Common myeloid progenitor, CD34-positive (primary cell): Measurements from ENCODE around the gene TBC1D22A.

Experiments used
- CTCF ChIA-PET: fragments of 350-600 bp; sonication (Branson Sonifier 250); formaldehyde crosslinking; loops from one replicate; lab custom pipeline; 2021; ENCODE audit warnings: antibody characterized with exemption; lab: Charles Lee
- POLR2A ChIA-PET: fragments of 350-600 bp; sonication (Branson Sonifier 250); formaldehyde crosslinking; loops from one replicate; lab custom pipeline; 2021; ENCODE audit warnings: antibody characterized with exemption; lab: Charles Lee
- DNase-seq, 3 donors: peaks; one replicate each; pipeline versions ENCODE4 v3.0.0 to v3.0.0-alpha.2; 2013
- H3K27ac ChIP-seq, 2 experiments: 1 replicate in 1 of 2; 2 replicates in 1 of 2; pipeline ENCODE4 v1.7.0; 2013; ENCODE audit warnings: inconsistent platforms in 2 of 2, low read length in 2 of 2, mild to moderate bottlenecking in 2 of 2, low read depth in 1 of 2, moderate library complexity in 1 of 2; ENCODE audit not compliant: severe bottlenecking in 2 of 2, insufficient read depth in 1 of 2, poor library complexity in 1 of 2
- H3K27me3 ChIP-seq, 5 experiments: replicated peaks in 2 of 5; 1 replicate in 3 of 5; 2 replicates in 2 of 5; pipeline versions ENCODE4 v1.6.1 to v1.7.0; 2013; ENCODE audit warnings: low read length in 4 of 5, mild to moderate bottlenecking in 2 of 5, moderate library complexity in 2 of 5, inconsistent platforms in 1 of 5; ENCODE audit not compliant: insufficient read depth in 5 of 5, control insufficient read depth in 4 of 5
- H3K36me3 ChIP-seq, 4 experiments: 1 replicate in 2 of 4; 2 replicates in 2 of 4; pipeline versions ENCODE4 v1.6.1 to v1.7.0; 2013; ENCODE audit warnings: low read length in 3 of 4, control low read depth in 1 of 4, mild to moderate bottlenecking in 1 of 4; ENCODE audit not compliant: control insufficient read depth in 4 of 4, insufficient read depth in 4 of 4
- H3K4me1 ChIP-seq, 4 experiments: 1 replicate in 3 of 4; 2 replicates in 1 of 4; pipeline versions ENCODE4 v1.6.1 to v1.7.1; 2013; ENCODE audit warnings: low read length in 3 of 4, mild to moderate bottlenecking in 3 of 4, control low read depth in 1 of 4, inconsistent platforms in 1 of 4, moderate library complexity in 1 of 4; ENCODE audit not compliant: control insufficient read depth in 4 of 4, insufficient read depth in 4 of 4; ENCODE audit errors: control extremely low read depth in 1 of 4
- H3K4me3 ChIP-seq, 7 experiments: 1 replicate in 4 of 7; 2 replicates in 3 of 7; pipeline versions ENCODE4 v1.5.1 to v1.7.0; 2013; ENCODE audit warnings: mild to moderate bottlenecking in 7 of 7, low read length in 6 of 7, moderate library complexity in 6 of 7, inconsistent platforms in 2 of 7, low read depth in 2 of 7, control low read depth in 1 of 7; ENCODE audit not compliant: insufficient read depth in 4 of 7, control insufficient read depth in 1 of 7; ENCODE audit errors: extremely low read depth in 1 of 7
- H3K9me3 ChIP-seq, 5 experiments: 1 replicate in 4 of 5; 2 replicates in 1 of 5; pipeline versions ENCODE4 v1.6.1 to v1.7.1; 2013; ENCODE audit warnings: low read length in 4 of 5, mild to moderate bottlenecking in 2 of 5, inconsistent platforms in 1 of 5, low read depth in 1 of 5, moderate library complexity in 1 of 5; ENCODE audit not compliant: control insufficient read depth in 4 of 5, insufficient read depth in 2 of 5; ENCODE audit errors: control extremely low read depth in 1 of 5
- WGBS: methylation state at CpG from one replicate; pipeline ENCODE4 v1.1.5; 2013; ENCODE audit not compliant: insufficient coverage; 5-methylcytosine and 5-hydroxymethylcytosine counted together

Gene TBC1D22A

DNA sequence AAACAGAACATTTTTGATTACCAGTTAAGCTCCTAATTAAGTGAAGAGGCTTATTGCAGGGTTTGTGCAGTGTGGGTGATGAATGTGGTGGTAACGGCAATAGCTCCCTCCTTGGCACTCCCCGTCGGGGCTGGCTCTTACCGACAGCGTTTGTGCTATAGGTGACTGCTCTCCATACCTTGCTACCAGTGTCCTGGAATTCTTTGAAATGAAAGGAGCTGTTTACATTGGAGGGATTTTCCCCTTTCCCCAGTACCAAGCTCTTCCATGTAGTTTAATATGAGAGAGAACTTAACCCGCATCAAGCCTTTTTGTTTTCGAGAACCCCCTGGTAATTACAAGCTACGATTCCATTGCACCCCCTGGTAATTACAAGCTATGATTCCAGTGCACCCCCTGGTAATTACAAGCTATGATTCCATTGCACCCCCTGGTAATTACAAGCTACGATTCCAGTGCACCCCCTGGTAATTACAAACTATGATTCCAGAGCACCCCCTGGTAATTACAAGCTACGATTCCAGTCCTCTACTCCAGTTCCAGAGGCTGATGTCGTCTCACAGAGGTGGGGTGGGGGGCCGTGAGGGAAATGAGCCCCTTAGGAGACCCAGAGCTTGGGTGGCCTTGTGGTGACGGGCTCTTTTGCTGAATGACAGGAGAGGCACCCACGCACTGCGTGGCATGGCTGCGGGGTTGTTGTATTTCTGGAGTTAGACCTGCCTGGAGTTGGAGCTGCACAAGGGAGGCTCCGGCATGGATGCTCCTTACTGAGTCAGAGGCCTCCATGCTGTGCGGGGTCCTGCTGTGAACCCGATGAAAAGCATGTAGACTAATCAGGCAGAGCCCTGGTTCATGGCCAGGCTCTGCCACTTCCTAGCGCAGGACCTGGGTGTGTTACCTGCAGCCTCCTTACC is 205.3 kb downstream of the TBC1D22A start:
- ChIA-PET POLR2A (no interaction called here), CTCF (interaction anchor here (1.0 kb wide), 1 partner anchor 14 kb away, joined by 3 read pairs; no protein-coding TSS in a partner anchor)
- Histone ChIP-seq H3K9me3 (no peaks in the 10 kb centered on the region), H3K27ac (no peak overlapping the region), H3K36me3 (no peaks in the 10 kb centered on the region), H3K4me1 (peaks cover 0 to 6% (median under 1%) of the 10 kb centered on the region in 4 experiments), H3K4me3 (no peak overlapping the region), H3K27me3 (no peaks in the 10 kb centered on the region)
- no peak for DNase-seq
- 99% methylated on average over 11 of the region's 20 CpGs for WGBS

DNA sequence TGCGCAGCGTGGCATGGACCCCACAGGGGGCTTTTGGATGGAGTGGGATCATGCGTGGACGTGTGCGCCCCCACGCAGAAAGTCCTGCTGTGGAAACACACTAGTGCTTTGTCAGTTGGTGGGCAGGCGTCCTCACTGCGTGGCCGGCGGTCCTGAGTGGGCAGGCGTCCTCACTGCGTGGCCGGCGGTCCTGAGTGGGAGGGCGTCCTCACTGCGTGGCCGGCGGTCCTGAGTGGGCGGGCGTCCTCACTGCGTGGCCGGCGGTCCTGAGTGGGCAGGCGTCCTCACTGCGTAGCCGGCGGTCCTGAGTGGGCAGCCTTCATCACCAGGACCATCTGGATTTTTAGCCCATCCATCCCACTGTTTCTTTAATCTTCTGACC is 205.9 kb downstream of the TBC1D22A start:
- ChIA-PET POLR2A (no interaction called here), CTCF (no interaction called here)
- H3K4me1 ChIP-seq, result peaks cover 0 to 6% (median under 1%) of the 10 kb centered on the region in 4 experiments
- no peak overlapping the region for H3K4me3 ChIP-seq
- no peaks in the 10 kb centered on the region for H3K36me3 ChIP-seq
- H3K27ac ChIP-seq, result no peak overlapping the region
- H3K9me3 ChIP-seq, result no peaks in the 10 kb centered on the region
- no peak for DNase-seq
- WGBS, result 98% methylated on average over 26 of the region's 27 CpGs
- no peaks in the 10 kb centered on the region for H3K27me3 ChIP-seq

DNA sequence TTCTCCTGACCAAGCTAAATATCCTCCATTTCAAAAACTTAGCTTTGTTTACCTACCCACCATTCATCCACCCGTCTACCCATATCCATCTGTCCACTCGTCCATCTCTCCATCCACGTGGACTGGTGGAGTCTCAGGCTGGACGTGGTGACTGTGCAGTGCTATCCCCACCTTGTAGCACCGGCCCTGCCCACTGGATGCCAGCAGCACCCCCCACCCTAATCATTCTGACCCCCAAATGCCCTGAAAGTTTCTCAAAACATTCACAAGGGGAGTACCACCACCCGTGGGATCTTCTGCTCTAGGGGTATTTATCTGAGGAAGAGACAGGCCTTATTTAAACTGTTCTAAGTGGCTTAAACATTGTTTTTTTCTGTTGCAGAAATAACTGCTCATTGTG is 206.4 kb downstream of the TBC1D22A start:
- no peak for DNase-seq
- no peaks in the 10 kb centered on the region for H3K9me3 ChIP-seq
- CTCF ChIA-PET, result no interaction called here
- no peaks in the 10 kb centered on the region for H3K27me3 ChIP-seq
- H3K36me3 ChIP-seq, result no peaks in the 10 kb centered on the region
- WGBS, result 98% methylated on average over 5 of the region's 6 CpGs
- peaks cover 0 to 6% (median under 1%) of the 10 kb centered on the region in 4 experiments for H3K4me1 ChIP-seq
- POLR2A ChIA-PET, result no interaction called here
- H3K4me3 ChIP-seq, result no peak overlapping the region
- H3K27ac ChIP-seq, result no peak overlapping the region

DNA sequence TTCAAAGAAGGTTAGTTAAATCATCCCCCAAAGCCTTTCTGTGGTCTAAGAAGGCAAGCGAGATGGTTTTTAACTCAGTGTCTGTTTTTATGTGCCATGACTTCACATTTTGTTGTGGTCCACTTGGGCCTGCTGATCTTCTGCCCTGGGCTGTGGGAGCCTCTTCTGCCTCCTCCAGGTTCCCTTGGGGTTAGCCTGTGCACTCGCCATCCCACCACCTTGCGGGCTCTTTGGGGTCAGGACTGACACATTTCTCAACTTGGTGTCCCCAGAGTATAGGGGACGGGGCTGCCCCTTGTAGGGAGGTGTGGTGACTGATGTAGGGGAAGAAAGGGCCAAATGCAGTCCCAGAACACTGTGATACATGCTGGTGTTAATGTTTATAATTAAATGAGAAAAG is 207.0 kb downstream of the TBC1D22A start:
- DNase-seq, result no peak
- Histone ChIP-seq H3K27ac (no peak overlapping the region), H3K4me3 (no peak overlapping the region), H3K27me3 (no peaks in the 10 kb centered on the region), H3K9me3 (no peaks in the 10 kb centered on the region), H3K36me3 (peaks cover 0 to 6% (median 5%) of the 10 kb centered on the region in 4 experiments), H3K4me1 (peaks cover 0 to 6% (median under 1%) of the 10 kb centered on the region in 4 experiments)
- ChIA-PET CTCF (interaction anchor here (0.5 kb wide), 1 partner anchor 65 kb away, joined by 3 read pairs; no protein-coding TSS in a partner anchor), POLR2A (no interaction called here)
- 88% methylated on average over 1 of the region's 4 CpGs for WGBS

DNA sequence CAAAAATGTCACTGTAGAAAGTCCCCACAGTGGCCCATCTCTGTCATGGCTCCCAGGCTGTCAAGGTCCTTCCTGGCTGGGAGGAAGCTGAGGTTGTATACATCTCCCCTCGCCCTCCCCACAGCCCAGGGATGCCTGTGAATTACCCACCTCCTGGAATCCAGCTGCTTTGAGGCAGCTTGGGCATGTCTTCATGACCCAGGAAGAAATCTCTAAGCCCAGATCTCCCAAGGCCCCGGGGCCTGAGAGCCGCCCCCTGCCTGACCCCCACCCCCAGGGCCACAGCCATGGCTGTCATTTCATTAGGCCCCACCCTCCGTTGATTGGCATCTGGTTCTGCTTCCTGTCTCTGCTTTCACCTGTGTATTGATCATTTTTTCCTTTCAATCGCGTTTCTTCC is 207.5 kb downstream of the TBC1D22A start:
- POLR2A ChIA-PET, result no interaction called here
- whole genome bisulfite sequencing, result 86% methylated on average over 6 of the region's 6 CpGs
- no peaks in the 10 kb centered on the region for H3K27me3 ChIP-seq

DNA sequence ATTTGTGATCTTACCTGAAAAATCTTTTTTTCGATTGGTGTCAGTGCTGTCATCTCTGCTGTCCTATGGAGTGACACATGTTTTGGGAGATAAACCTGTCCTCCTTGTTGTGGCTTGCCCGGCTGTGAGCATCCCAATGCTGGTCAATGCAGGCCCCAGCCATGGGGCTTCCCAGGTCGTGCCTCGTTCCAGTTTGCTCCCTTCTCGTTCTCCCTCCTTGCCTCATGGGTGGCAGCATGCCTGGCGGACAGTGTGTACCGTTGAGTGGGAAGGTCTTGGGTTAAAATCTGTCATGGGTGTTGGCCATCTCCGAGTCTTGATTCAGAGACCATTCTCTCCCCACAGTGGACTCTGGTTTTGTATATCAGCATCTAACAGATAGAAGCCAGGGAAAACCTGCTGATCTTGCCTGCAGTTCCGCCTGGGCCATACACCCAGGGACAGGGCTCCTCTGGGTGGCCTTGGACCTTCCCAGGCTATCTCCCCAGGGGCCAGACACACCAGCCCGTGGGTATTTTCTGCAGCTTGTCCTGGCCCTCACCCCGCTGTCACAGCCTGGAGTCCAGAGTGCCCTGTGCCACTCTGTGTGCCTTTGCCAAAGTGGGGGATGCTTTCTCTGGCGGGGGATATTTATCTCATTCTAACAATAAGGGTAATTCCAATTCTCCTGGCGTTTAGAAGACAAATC is 208.1 kb downstream of the TBC1D22A start:
- H3K27me3 ChIP-seq, result no peaks in the 10 kb centered on the region
- CTCF ChIA-PET, result no interaction called here
- 86% methylated on average over 10 of the region's 13 CpGs for WGBS
- no peak for DNase-seq
- no peaks in the 10 kb centered on the region for H3K9me3 ChIP-seq
- POLR2A ChIA-PET, result interaction anchor here (0.6 kb wide), 1 partner anchor 89 kb away, joined by 3 read pairs; no protein-coding TSS in a partner anchor
- peaks cover 0 to 6% (median under 1%) of the 10 kb centered on the region in 4 experiments for H3K4me1 ChIP-seq
- no peak overlapping the region for H3K4me3 ChIP-seq
- H3K36me3 ChIP-seq, result peaks cover 6 to 16% (median 8%) of the 10 kb centered on the region in 4 experiments
- no peak overlapping the region for H3K27ac ChIP-seq

More for the DNA sequence above, 207.5 kb downstream of the TBC1D22A start:
- CTCF ChIA-PET, result no interaction called here
- no peak for DNase-seq
- Histone ChIP-seq H3K4me3 (no peak overlapping the region), H3K9me3 (no peaks in the 10 kb centered on the region), H3K27ac (no peak overlapping the region), H3K4me1 (peaks cover 0 to 6% (median under 1%) of the 10 kb centered on the region in 4 experiments), H3K36me3 (peaks cover 2 to 10% (median 7%) of the 10 kb centered on the region in 4 experiments)
